SJSA1 (cell line): ENCODE data around the gene SLC25A23. TPM values are rescaled to one million over a fixed set of nuclear protein-coding genes. Genes with fewer than 3 reads are reported as not detected.
"Not testable (repeated sequence)": the region's sequence is repeated elsewhere in the genome, so short reads cannot be mapped to it uniquely, and the experiment has no call there.

ENCODE experiments used
- DNase-seq, 2 experiments: peaks; one replicate each; pipeline ENCODE4 v3.0.0-alpha.2; 2015 to 2020; ENCODE audit warnings: low spot score in 2 of 2, low read depth in 1 of 2
- H3K27ac ChIP-seq: fragments of 250-450 bp; sonication (Bioruptor Pico); 2 replicates; pipeline ENCODE4 v1.5.1; 2020; ENCODE audit warnings: mild to moderate bottlenecking, moderate library complexity
- H3K27me3 ChIP-seq: fragments of 250-450 bp; sonication (Bioruptor Pico); replicated peaks from 2 replicates; pipeline ENCODE4 v1.5.1; 2020; ENCODE audit warnings: mild to moderate bottlenecking, moderate library complexity
- H3K36me3 ChIP-seq: fragments of 250-450 bp; sonication (Bioruptor Pico); 2 replicates; pipeline ENCODE4 v1.5.1; 2020; ENCODE audit warnings: mild to moderate bottlenecking
- H3K4me1 ChIP-seq: fragments of 250-450 bp; sonication (Bioruptor Pico); replicated peaks from 2 replicates; pipeline ENCODE4 v1.6.1; 2021; ENCODE audit warnings: mild to moderate bottlenecking
- H3K4me3 ChIP-seq: fragments of 250-450 bp; sonication (Bioruptor Pico); 2 replicates; pipeline ENCODE4 v1.5.1; 2020; ENCODE audit warnings: mild to moderate bottlenecking
- H3K9me3 ChIP-seq: fragments of 250-450 bp; sonication (Bioruptor Pico); replicated peaks from 2 replicates; pipeline ENCODE4 v1.5.1; 2020; ENCODE audit warnings: mild to moderate bottlenecking
- total RNA-seq: library from RNA; depleted of rRNA; stranded (reverse); fragments of >200 nt; shearing (Covaris generic); gene quantifications from 2 replicates; pipeline ENCODE4 v1.2.3, GENCODE V29; 2014; rRNA removed

Gene SLC25A23
- 3.9 and 5.0 TPM in 2 replicates for total RNA-seq

GRCh38 chr19:6459262-6460098 is at the start of gene SLC25A23:
Gene SLC25A23, minus strand, starts transcription at chr19:6459792. Its CDS starts 164 bp downstream, at chr19:6459628.
- Histone ChIP-seq H3K27me3 (peaks cover 23% of the 10 kb centered on the region), H3K9me3 (no peaks in the 10 kb centered on the region), H3K4me1 (peaks cover 14% of the 10 kb centered on the region), H3K36me3 (no peaks in the 10 kb centered on the region), H3K27ac (no peak within 1 kb of the TSS), H3K4me3 (peak within 1 kb of the TSS; percentile 40)
- DNase-seq: no peak

- not testable (repeated sequence) for H3K9me3 ChIP-seq, H3K4me1 ChIP-seq, DNase-seq, H3K27me3 ChIP-seq, H3K27ac ChIP-seq, H3K36me3 ChIP-seq, H3K4me3 ChIP-seq
These were observed 48.6 kb upstream of the SLC25A23 start for GRCh38 chr19:6508028-6508771.

- Histone ChIP-seq H3K4me1 (no peaks in the 10 kb centered on the region), H3K4me3 (no peak overlapping the region), H3K27me3 (peaks cover 18% of the 10 kb centered on the region), H3K36me3 (no peaks in the 10 kb centered on the region), H3K27ac (no peak overlapping the region), H3K9me3 (no peaks in the 10 kb centered on the region)
- DNase-seq: no peak
These were observed 44.0 kb upstream of the SLC25A23 start for GRCh38 chr19:6503407-6504201.

- Histone ChIP-seq H3K4me1 (no peaks in the 10 kb centered on the region), H3K27me3 (peaks cover 18% of the 10 kb centered on the region), H3K9me3 (no peaks in the 10 kb centered on the region), H3K27ac (no peak within 1 kb of the TSS), H3K4me3 (no peak within 1 kb of the TSS), H3K36me3 (no peaks in the 10 kb centered on the region)
- DNase-seq: no peak
These were observed 42.4 kb upstream of the SLC25A23 start, which contains the start of gene TUBB4A for GRCh38 chr19:6501740-6502648. Gene TUBB4A, minus strand, starts transcription at chr19:6502309. Its CDS starts 97 bp downstream, at chr19:6502212.

GRCh38 chr19:6500837-6501739 is 41.5 kb upstream of the SLC25A23 start:
- Histone ChIP-seq H3K9me3 (no peaks in the 10 kb centered on the region), H3K36me3 (no peaks in the 10 kb centered on the region), H3K27me3 (peaks cover 18% of the 10 kb centered on the region), H3K27ac (no peak overlapping the region), H3K4me3 (no peak overlapping the region), H3K4me1 (no peaks in the 10 kb centered on the region)
- no peak for DNase-seq

GRCh38 chr19:6499052-6499790 is 39.6 kb upstream of the SLC25A23 start:
- no peaks in the 10 kb centered on the region for H3K36me3 ChIP-seq
- no peaks in the 10 kb centered on the region for H3K9me3 ChIP-seq
- H3K4me3 ChIP-seq: no peak overlapping the region
- DNase-seq: no peak
- H3K27ac ChIP-seq: no peak overlapping the region
- peaks cover 18% of the 10 kb centered on the region for H3K27me3 ChIP-seq
- no peaks in the 10 kb centered on the region for H3K4me1 ChIP-seq

- no peaks in the 10 kb centered on the region for H3K4me1 ChIP-seq
- no peaks in the 10 kb centered on the region for H3K9me3 ChIP-seq
- no peak overlapping the region for H3K27ac ChIP-seq
- no peak for DNase-seq
- no peaks in the 10 kb centered on the region for H3K36me3 ChIP-seq
- no peak overlapping the region for H3K4me3 ChIP-seq
- H3K27me3 ChIP-seq: peaks cover 18% of the 10 kb centered on the region
These were observed 38.9 kb upstream of the SLC25A23 start for GRCh38 chr19:6498294-6499036.

- Histone ChIP-seq H3K4me3 (no peak overlapping the region), H3K9me3 (no peaks in the 10 kb centered on the region; the same call in 1 of the 2 replicates), H3K4me1 (no peaks in the 10 kb centered on the region), H3K36me3 (no peaks in the 10 kb centered on the region), H3K27ac (no peak overlapping the region), H3K27me3 (peaks cover 4% of the 10 kb centered on the region)
- no peak for DNase-seq
These were observed 36.4 kb upstream of the SLC25A23 start for GRCh38 chr19:6495947-6496346.

- Histone ChIP-seq H3K4me3 (no peak overlapping the region), H3K36me3 (no peaks in the 10 kb centered on the region), H3K27ac (no peak overlapping the region), H3K9me3 (no peaks in the 10 kb centered on the region; the same call in 1 of the 2 replicates), H3K27me3 (no peaks in the 10 kb centered on the region; the same call in 1 of the 2 replicates), H3K4me1 (no peaks in the 10 kb centered on the region)
- no peak for DNase-seq
These were observed 34.9 kb upstream of the SLC25A23 start for GRCh38 chr19:6494438-6495036.

GRCh38 chr19:6491802-6492592 is 32.4 kb upstream of the SLC25A23 start:
- no peaks in the 10 kb centered on the region for H3K36me3 ChIP-seq
- no peaks in the 10 kb centered on the region for H3K27me3 ChIP-seq
- no peak overlapping the region for H3K4me3 ChIP-seq
- H3K4me1 ChIP-seq: no peaks in the 10 kb centered on the region
- H3K9me3 ChIP-seq: no peaks in the 10 kb centered on the region; the same call in 1 of the 2 replicates
- DNase-seq: no peak
- no peak overlapping the region for H3K27ac ChIP-seq
